H9 (cell line): ENCODE results near the gene VAV2. TPM values are rescaled to one million over a fixed set of nuclear protein-coding genes. Genes with fewer than 3 reads are reported as not detected.

Source experiments
- DNase-seq: peaks from one replicate; pipeline ENCODE4 v3.0.0-alpha.2; 2017
- H2AFZ ChIP-seq: one replicate; pipeline ENCODE4 v1.6.1; 2013; ENCODE audit warnings: mild to moderate bottlenecking, low read length, control low read depth, moderate library complexity
- H2AK5ac ChIP-seq: 2 replicates; pipeline ENCODE4 v1.6.1; 2013; ENCODE audit warnings: low read length, control low read depth, mixed read lengths; ENCODE audit not compliant: insufficient read length
- H2BK120ac ChIP-seq: one replicate; pipeline ENCODE4 v1.6.1; 2013; ENCODE audit warnings: low read depth, mild to moderate bottlenecking, low read length, control low read depth, inconsistent platforms; ENCODE audit not compliant: poor library complexity, severe bottlenecking
- H2BK12ac ChIP-seq: 2 replicates; pipeline ENCODE4 v1.6.1; 2013; ENCODE audit warnings: low read length, control low read depth, mixed read lengths, low read depth; ENCODE audit not compliant: insufficient read length
- H2BK15ac ChIP-seq: 2 replicates; pipeline ENCODE4 v1.6.1; 2013; ENCODE audit warnings: low read depth, low read length, control low read depth
- H2BK20ac ChIP-seq: one replicate; pipeline ENCODE4 v1.6.1; 2013; ENCODE audit warnings: low read depth, mild to moderate bottlenecking, low read length, control low read depth, inconsistent platforms; ENCODE audit not compliant: poor library complexity, severe bottlenecking
- H2BK5ac ChIP-seq: 2 replicates; pipeline ENCODE4 v1.6.1; 2013; ENCODE audit warnings: low read length, control low read depth, mixed read lengths; ENCODE audit not compliant: insufficient read length
- H3K14ac ChIP-seq: 2 replicates; pipeline ENCODE4 v1.6.1; 2013; ENCODE audit warnings: low read length, control low read depth; ENCODE audit not compliant: insufficient read depth
- H3K18ac ChIP-seq: 2 replicates; pipeline ENCODE4 v1.6.1; 2013; ENCODE audit warnings: low read depth, mild to moderate bottlenecking, mixed read lengths, low read length, control low read depth; ENCODE audit not compliant: insufficient read length
- H3K23ac ChIP-seq: 2 replicates; pipeline ENCODE4 v1.6.1; 2013; ENCODE audit warnings: low read length, control low read depth, mixed read lengths, low read depth; ENCODE audit not compliant: insufficient read length
- H3K23me2 ChIP-seq: 2 replicates; pipeline ENCODE4 v1.6.1; 2013; ENCODE audit warnings: low read depth, mild to moderate bottlenecking, mixed read lengths, low read length, control low read depth; ENCODE audit not compliant: insufficient read length, poor library complexity, severe bottlenecking
- H3K27ac ChIP-seq: 2 replicates; pipeline ENCODE4 v1.5.1; 2013; ENCODE audit warnings: low read length, control low read depth, mixed read lengths, low read depth; ENCODE audit not compliant: insufficient read length
- H3K27me3 ChIP-seq: 2 replicates; pipeline ENCODE4 v1.6.1; 2013; ENCODE audit warnings: low read length, control low read depth, inconsistent platforms; ENCODE audit not compliant: insufficient read depth
- H3K4ac ChIP-seq: 2 replicates; pipeline ENCODE4 v1.6.1; 2013; ENCODE audit warnings: low read depth, mild to moderate bottlenecking, control low read depth, inconsistent platforms, low read length, moderate library complexity
- H3K4me1 ChIP-seq: 2 replicates; pipeline ENCODE4 v1.6.1; 2013; ENCODE audit warnings: low read length, control low read depth, inconsistent platforms; ENCODE audit not compliant: insufficient read depth
- H3K4me2 ChIP-seq: 2 replicates; pipeline ENCODE4 v1.6.1; 2013; ENCODE audit warnings: low read length, control low read depth, mixed read lengths; ENCODE audit not compliant: insufficient read length, insufficient read depth
- H3K56ac ChIP-seq: 2 replicates; pipeline ENCODE4 v1.6.1; 2013; ENCODE audit warnings: low read depth, mild to moderate bottlenecking, mixed read lengths, low read length, control low read depth; ENCODE audit not compliant: insufficient read length
- H3K79me1 ChIP-seq: 2 replicates; pipeline ENCODE4 v1.6.1; 2013; ENCODE audit warnings: low read depth, mild to moderate bottlenecking, moderate library complexity, low read length, control low read depth, inconsistent platforms; ENCODE audit not compliant: insufficient read depth, poor library complexity, severe bottlenecking
- H3K79me2 ChIP-seq: 2 replicates; pipeline ENCODE4 v1.6.1; 2013; ENCODE audit warnings: low read length, control low read depth, inconsistent platforms; ENCODE audit not compliant: insufficient read depth
- H3K9ac ChIP-seq: 2 replicates; pipeline ENCODE4 v1.6.1; 2013; ENCODE audit warnings: low read length, control low read depth, mixed read lengths; ENCODE audit not compliant: insufficient read length; ENCODE audit errors: extremely low read depth
- H3K9me3 ChIP-seq: one replicate; pipeline ENCODE4 v1.6.1; 2013; ENCODE audit warnings: low read depth, low read length, inconsistent platforms; ENCODE audit not compliant: control insufficient read depth
- H3T11ph ChIP-seq: one replicate; pipeline ENCODE4 v1.6.1; 2013; ENCODE audit warnings: mild to moderate bottlenecking, low read length, control low read depth, inconsistent platforms
- H4K20me1 ChIP-seq: one replicate; pipeline ENCODE4 v1.6.1; 2013; ENCODE audit not compliant: control insufficient read depth, insufficient read length, insufficient read depth
- H4K5ac ChIP-seq: 2 replicates; pipeline ENCODE4 v1.6.1; 2013; ENCODE audit warnings: low read depth, mild to moderate bottlenecking, mixed read lengths, low read length, control low read depth; ENCODE audit not compliant: insufficient read length
- H4K8ac ChIP-seq: replicated peaks from 2 replicates; pipeline ENCODE4 v1.6.1; 2013; ENCODE audit warnings: low read length, control low read depth, mixed read lengths, low read depth; ENCODE audit not compliant: insufficient read length
- H4K91ac ChIP-seq: 2 replicates; pipeline ENCODE4 v1.6.1; 2013; ENCODE audit warnings: low read depth, mild to moderate bottlenecking, moderate library complexity, mixed read lengths, low read length, control low read depth; ENCODE audit not compliant: insufficient read length
- H3K27ac Mint-ChIP-seq, 3 experiments: 2 replicates in 2 of 3; 3 replicates in 1 of 3; pipeline ENCODE4 v1.8.0; 2020 to 2021; ENCODE audit warnings: mixed read lengths in 3 of 3, mild to moderate bottlenecking in 1 of 3, moderate library complexity in 1 of 3
- H3K27me3 Mint-ChIP-seq: 2 replicates; pipeline ENCODE4 v1.8.0; 2021; ENCODE audit warnings: low read depth, mild to moderate bottlenecking, moderate library complexity, mixed read lengths
- H3K36me3 Mint-ChIP-seq, 3 experiments: 2 replicates in 2 of 3; 3 replicates in 1 of 3; pipeline ENCODE4 v1.8.0; 2020 to 2021; ENCODE audit warnings: low read depth in 3 of 3, mixed read lengths in 3 of 3; ENCODE audit not compliant: insufficient read depth in 1 of 3
- H3K4me1 Mint-ChIP-seq, 2 experiments: 2 replicates each; pipeline ENCODE4 v1.8.0; 2020; ENCODE audit warnings: mixed read lengths in 2 of 2
- H3K4me3 Mint-ChIP-seq, 2 experiments: 2 replicates in 1 of 2; 3 replicates in 1 of 2; pipeline ENCODE4 v1.8.0; 2020 to 2021; ENCODE audit warnings: mild to moderate bottlenecking in 2 of 2, mixed read lengths in 2 of 2, moderate library complexity in 1 of 2
- H3K9me3 Mint-ChIP-seq, 2 experiments: 2 replicates in 1 of 2; 3 replicates in 1 of 2; pipeline ENCODE4 v1.8.0; 2020; ENCODE audit warnings: mild to moderate bottlenecking in 2 of 2, mixed read lengths in 2 of 2, moderate library complexity in 1 of 2
- CTCF ChIP-seq: fragments of 200-600 bp; sonication (generic); conservative IDR thresholded peaks from 3 replicates; pipeline ENCODE4 v1.8.0; 2021; ENCODE audit warnings: antibody characterized with exemption, mild to moderate bottlenecking
- WGBS: extraction: QIAGEN DNeasy Blood & Tissue Kit; methylation state at CpG from one replicate; pipeline ENCODE4 v1.1.7; 2013; ENCODE audit warnings: missing lambda C conversion rate, low lambda C conversion rate, mixed read lengths; ENCODE audit not compliant: insufficient read length; ENCODE audit errors: extremely low coverage; 5-methylcytosine and 5-hydroxymethylcytosine counted together
- total RNA-seq: library from RNA; stranded (reverse); gene quantifications from 2 replicates; pipeline ENCODE4 v1.2.1, GENCODE V29; 2021

VAV2 gene
- total RNA-seq, 1 experiment from 2014 or later = 58.7 TPM

DNA sequence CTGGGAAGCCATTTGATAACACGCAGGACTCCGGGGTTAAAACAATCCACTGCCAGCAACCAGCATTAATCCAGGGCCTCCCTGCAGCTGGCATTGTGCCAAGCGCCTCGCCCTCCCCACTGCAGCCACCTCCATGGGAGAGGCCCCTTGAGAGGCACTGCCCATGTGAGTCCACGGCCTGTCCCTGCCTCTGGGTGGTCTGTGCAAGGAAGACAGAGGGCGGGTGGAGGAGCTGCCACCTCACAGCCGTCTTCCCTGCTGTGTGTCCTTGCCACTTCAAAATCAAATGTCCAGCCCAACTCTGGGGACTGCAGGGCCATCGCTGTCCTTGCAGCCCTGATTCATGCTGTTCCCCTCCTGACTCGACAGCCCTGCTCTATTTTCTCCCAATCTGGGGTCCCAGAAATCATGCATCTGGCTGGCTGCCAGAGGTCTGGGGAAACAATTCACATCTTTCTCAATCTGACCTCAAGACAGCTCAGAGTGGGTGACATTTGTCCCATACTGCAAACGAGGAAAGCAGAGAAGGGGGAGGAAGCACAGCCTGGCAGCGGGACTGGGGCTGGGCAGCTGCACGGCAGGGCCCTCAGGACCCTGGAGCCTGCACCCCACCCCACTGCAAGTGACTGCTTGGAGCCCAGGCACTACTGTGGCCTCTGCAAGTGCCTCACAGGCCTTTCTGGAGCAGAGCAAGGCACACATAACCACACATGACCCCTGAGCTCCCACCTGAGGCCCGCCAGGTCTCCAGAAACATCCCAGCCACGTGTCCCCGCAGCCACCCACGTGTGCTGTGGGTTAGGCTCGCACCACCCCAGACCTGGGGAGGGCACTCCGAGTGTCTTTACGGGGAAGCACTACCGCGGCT lies 48.9 kb upstream of the VAV2 start:
- peaks cover 45 to 90% (median 79%) of the 10 kb centered on the region in 3 experiments for H3K36me3 Mint-ChIP-seq

More for the DNA sequence above, 48.9 kb upstream of the VAV2 start:
- no peak overlapping the region; a peak in 1 of 5 replicates for H3K4me3 Mint-ChIP-seq
- Histone ChIP-seq H2BK12ac (no peak overlapping the region), H3K9me3 (no peaks in the 10 kb centered on the region), H2BK15ac (no peak overlapping the region), H2BK5ac (no peak overlapping the region), H3K56ac (no peak overlapping the region), H4K20me1 (no peaks in the 10 kb centered on the region), H3K9ac (no peak overlapping the region), H3K27ac (no peak overlapping the region), H2BK20ac (no peak overlapping the region), H4K8ac (no peak overlapping the region), H3K23me2 (no peaks in the 10 kb centered on the region), H3K23ac (no peak overlapping the region), H4K91ac (no peak overlapping the region), H3K18ac (no peak overlapping the region), H3K4me1 (no peaks in the 10 kb centered on the region), H3K79me2 (no peaks in the 10 kb centered on the region), H2BK120ac (no peak overlapping the region), H3K79me1 (no peaks in the 10 kb centered on the region), H2AFZ (no peak overlapping the region), H3K27me3 (no peaks in the 10 kb centered on the region), H4K5ac (no peak overlapping the region), H3T11ph (no peak overlapping the region), H2AK5ac (no peak overlapping the region), H3K14ac (no peak overlapping the region), H3K4ac (no peak overlapping the region), H3K4me2 (no peak overlapping the region)
- no peak for DNase-seq
- H3K27me3 Mint-ChIP-seq = no peaks in the 10 kb centered on the region; the same call in 1 of the 2 replicates
- H3K9me3 Mint-ChIP-seq = no peaks in the 10 kb centered on the region
- no CpG with 5 or more reads among the region's 21 CpGs for WGBS
- no peak overlapping the region for H3K27ac Mint-ChIP-seq
- no peak for TF ChIP-seq CTCF
- H3K4me1 Mint-ChIP-seq = no peaks in the 10 kb centered on the region
